Measurements from ENCODE around the gene FBL.
"Not testable (repeated sequence)": the region's sequence is repeated elsewhere in the genome, so short reads cannot be mapped to it uniquely, and the experiment has no call there.

The FBL gene

GRCh38 chr19:39817888-39818561 lies 28.2 kb downstream of the FBL start:
- no peak for DNase-seq (ENCODE audit: low read depth, low spot score)
- TF ChIP-seq CTCF (IDR thresholded peaks at IDR 0.05; ENCODE audit: insufficient read depth, low read length, missing control alignments): no peak
- POLR2A ChIA-PET: no interaction called here

DNA sequence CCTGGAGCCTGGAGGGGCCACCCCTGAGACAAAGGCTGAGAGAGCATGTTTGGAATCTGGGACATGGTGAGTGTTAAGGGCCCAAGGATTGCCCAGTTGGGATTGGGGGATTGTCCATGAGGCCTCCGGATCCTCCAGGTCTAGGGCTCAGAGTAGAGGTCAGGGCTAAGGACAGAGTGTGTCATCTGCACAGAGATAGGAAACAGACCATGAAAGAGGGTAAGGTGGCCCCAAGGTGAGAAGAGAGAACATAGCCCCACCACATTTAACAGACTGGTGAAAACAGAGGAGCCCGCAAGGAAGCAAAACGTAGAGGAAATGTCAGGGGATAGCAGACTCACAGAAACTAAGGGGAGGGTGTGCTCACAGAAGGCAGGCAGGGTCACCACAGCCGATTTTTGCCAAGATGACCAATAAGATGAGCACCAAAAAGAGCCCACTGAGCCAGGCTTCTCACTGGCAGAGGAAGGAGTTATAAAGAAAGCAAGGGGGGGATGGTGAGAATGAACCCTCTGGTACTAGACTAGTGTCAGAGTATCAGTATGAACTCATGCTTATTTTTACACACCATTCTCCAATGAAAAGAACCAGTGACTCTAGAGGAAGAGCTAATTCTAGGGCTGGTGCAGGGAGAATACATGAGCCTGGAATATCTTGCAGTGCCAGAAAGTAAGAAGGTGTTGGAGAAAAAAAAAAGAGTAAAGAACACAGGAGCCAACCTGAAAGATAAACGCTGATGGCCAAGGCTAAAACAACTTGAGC lies 29.7 kb downstream of the FBL start:
- H3K4me3 ChIP-seq (ENCODE audit: low read depth, low read length): no peak overlapping the region
- ChIA-PET CTCF (no interaction called here), POLR2A (no interaction called here)
- no peak for DNase-seq (ENCODE audit: low read depth, low spot score)
- TF ChIP-seq CTCF (IDR thresholded peaks at IDR 0.05; ENCODE audit: insufficient read depth, low read length, missing control alignments): no peak

More at GRCh38 chr19:39817888-39818561, 28.2 kb downstream of the FBL start:
- CTCF ChIA-PET: interaction anchor here (2.6 kb wide), 1 partner anchor 25 kb away, joined by 10 read pairs; no protein-coding TSS in a partner anchor
- H3K4me3 ChIP-seq (ENCODE audit: low read depth, low read length): no peak overlapping the region

DNA sequence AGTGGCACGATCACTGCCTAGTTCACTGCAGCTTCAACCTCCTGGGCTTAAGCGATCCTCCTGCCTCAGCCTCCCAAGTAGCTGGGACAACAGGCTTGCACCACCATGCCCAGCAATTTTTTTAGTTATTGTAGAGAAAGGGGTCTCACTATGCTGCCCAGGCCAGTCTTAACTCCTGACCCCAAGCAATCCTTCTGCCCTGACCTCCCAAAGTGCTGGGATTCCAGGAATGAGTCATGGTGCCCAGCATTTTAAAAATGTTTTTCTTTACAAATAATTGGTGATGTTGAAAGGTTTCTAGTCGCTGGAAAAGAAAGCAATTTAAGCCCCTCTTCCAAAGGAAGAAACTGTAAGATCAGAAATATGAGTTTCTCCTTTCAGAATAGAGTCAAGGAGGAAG lies 31.6 kb downstream of the FBL start:
- ChIA-PET POLR2A (no interaction called here), CTCF (interaction anchor here (1.3 to 2.2 kb wide), 2 partner anchors 22 to 28 kb away, joined by 3 to 9 read pairs; no protein-coding TSS in a partner anchor)

DNA sequence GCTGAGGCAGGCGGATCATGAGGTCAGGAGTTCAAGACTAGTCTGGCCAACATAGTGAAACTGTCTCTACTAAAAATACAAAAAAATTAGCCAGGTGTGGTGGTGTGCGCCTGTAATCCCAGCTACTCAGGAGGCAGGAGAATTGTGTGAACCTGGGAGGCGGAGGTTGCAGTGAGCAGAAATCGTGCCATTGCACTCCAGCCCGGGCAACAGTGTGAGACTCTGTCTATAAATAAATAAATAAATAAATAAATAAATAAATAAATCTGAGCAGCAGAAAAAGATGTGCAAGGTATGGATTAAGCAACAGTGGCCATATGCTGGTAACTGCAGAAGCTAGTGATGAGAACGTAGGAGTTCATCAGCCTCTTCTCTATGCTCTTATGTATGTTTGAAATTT lies 32.1 kb downstream of the FBL start:
- H3K4me3 ChIP-seq (ENCODE audit: low read depth, low read length); DNase-seq (ENCODE audit: low read depth, low spot score); POLR2A ChIA-PET: not testable (repeated sequence)
- CTCF ChIA-PET: interaction anchor here (1.3 to 2.2 kb wide), 2 partner anchors 22 to 28 kb away, joined by 3 to 9 read pairs; no protein-coding TSS in a partner anchor

More for the DNA sequence above, 31.6 kb downstream of the FBL start:
- DNase-seq (ENCODE audit: low read depth, low spot score): no peak
- TF ChIP-seq CTCF (IDR thresholded peaks at IDR 0.05; ENCODE audit: insufficient read depth, low read length, missing control alignments): no peak
- H3K4me3 ChIP-seq (ENCODE audit: low read depth, low read length): no peak overlapping the region

- no peak for DNase-seq (ENCODE audit: low read depth, low spot score)
- ChIA-PET CTCF (interaction anchor here (0.7 to 2.2 kb wide), 5 partner anchors 21 to 47 kb away, joined by 3 to 9 read pairs (median 3); no protein-coding TSS in a partner anchor), POLR2A (no interaction called here)
- H3K4me3 ChIP-seq (ENCODE audit: low read depth, low read length): no peak overlapping the region
- TF ChIP-seq CTCF (IDR thresholded peaks at IDR 0.05; ENCODE audit: insufficient read depth, low read length, missing control alignments): no peak
Observed at GRCh38 chr19:39813264-39813993, 32.8 kb downstream of the FBL start.

GRCh38 chr19:39811064-39811463 lies 35.1 kb downstream of the FBL start:
- no peak overlapping the region for H3K4me3 ChIP-seq (ENCODE audit: low read depth, low read length)
- DNase-seq (ENCODE audit: low read depth, low spot score): no peak
- POLR2A ChIA-PET: no interaction called here
- no peak for TF ChIP-seq CTCF (IDR thresholded peaks at IDR 0.05; ENCODE audit: insufficient read depth, low read length, missing control alignments)
- CTCF ChIA-PET: interaction anchor here (0.9 kb wide), 1 partner anchor 33 kb away, joined by 3 read pairs; no protein-coding TSS in a partner anchor
